BE2C (cell line): Measurements from ENCODE around the gene WDR64.

Experiments used
- DNase-seq: peaks from one replicate; pipeline ENCODE4 v3.0.0-alpha.2; 2020
- H3K27me3 ChIP-seq: fragments of 250-450 bp; sonication (Bioruptor Pico); 2 replicates; pipeline ENCODE4 v1.5.1; 2020; ENCODE audit warnings: mild to moderate bottlenecking
- H3K36me3 ChIP-seq: fragments of 250-450 bp; sonication (Bioruptor Pico); 2 replicates; pipeline ENCODE4 v1.5.1; 2020; ENCODE audit warnings: mild to moderate bottlenecking
- H3K4me1 ChIP-seq: fragments of 250-450 bp; sonication (Bioruptor Pico); 2 replicates; pipeline ENCODE4 v1.5.1; 2020
- H3K4me3 ChIP-seq: 2 replicates; pipeline ENCODE4 v1.5.1; 2011; ENCODE audit warnings: low read depth, low read length
- H3K9me3 ChIP-seq: fragments of 250-450 bp; sonication (Bioruptor Pico); 2 replicates; pipeline ENCODE4 v1.5.1; 2020
- TF ChIP-seq, protein P1 (sequence below): IDR thresholded peaks from 2 replicates; pipeline ENCODE4 v1.5.1; 2012; ENCODE audit warnings: mild to moderate bottlenecking, low read depth, low read length

The WDR64 gene

DNA sequence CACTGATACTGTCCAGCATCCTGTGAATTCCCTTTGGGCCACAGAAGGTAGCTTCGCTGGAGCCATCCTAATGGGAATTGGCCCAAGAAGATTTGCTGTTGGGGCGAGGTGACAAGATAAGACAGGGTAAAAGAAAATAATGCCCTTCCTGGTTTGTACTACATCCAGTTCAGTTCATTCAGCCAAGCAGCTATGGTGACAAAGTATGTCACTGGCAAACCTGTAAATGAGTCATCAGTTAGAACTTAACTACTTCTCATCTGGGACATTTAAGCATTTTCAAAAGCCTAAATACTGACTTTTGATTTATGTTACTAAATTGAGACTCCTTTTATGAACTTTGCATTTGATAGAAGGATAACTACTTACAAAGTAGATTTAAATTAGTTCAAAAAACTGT lies 54.2 kb downstream of the WDR64 start:
- DNase-seq: no peak
- Histone ChIP-seq H3K9me3 (no peaks in the 10 kb centered on the region), H3K27me3 (no peaks in the 10 kb centered on the region), H3K4me1 (no peaks in the 10 kb centered on the region), H3K36me3 (no peaks in the 10 kb centered on the region), H3K4me3 (no peak overlapping the region)
- TF ChIP-seq, protein P1, sequence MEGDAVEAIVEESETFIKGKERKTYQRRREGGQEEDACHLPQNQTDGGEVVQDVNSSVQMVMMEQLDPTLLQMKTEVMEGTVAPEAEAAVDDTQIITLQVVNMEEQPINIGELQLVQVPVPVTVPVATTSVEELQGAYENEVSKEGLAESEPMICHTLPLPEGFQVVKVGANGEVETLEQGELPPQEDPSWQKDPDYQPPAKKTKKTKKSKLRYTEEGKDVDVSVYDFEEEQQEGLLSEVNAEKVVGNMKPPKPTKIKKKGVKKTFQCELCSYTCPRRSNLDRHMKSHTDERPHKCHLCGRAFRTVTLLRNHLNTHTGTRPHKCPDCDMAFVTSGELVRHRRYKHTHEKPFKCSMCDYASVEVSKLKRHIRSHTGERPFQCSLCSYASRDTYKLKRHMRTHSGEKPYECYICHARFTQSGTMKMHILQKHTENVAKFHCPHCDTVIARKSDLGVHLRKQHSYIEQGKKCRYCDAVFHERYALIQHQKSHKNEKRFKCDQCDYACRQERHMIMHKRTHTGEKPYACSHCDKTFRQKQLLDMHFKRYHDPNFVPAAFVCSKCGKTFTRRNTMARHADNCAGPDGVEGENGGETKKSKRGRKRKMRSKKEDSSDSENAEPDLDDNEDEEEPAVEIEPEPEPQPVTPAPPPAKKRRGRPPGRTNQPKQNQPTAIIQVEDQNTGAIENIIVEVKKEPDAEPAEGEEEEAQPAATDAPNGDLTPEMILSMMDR: no peak

DNA sequence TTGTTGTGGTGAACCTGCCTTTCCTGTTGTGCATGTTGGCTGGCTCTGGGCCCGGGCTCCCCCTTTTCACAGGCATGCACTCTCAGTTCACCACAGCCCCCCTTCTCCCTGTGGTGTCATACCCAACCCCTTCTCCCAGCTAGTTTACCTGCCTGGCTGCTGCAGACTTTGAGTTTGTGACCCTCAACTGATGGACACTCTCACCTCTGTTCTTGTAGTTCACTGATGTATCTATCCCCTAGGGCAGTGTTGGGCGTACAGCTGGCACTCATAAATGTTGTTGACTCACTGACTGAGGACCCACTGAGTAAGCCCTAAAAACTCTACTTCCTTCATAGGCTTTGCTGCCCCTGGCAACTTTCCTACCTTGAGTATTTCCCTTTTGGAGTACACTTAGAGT lies 54.9 kb downstream of the WDR64 start:
- Histone ChIP-seq H3K27me3 (no peaks in the 10 kb centered on the region), H3K4me1 (no peaks in the 10 kb centered on the region), H3K4me3 (no peak overlapping the region), H3K9me3 (no peaks in the 10 kb centered on the region), H3K36me3 (no peaks in the 10 kb centered on the region)
- TF ChIP-seq, protein P1: no peak
- DNase-seq: no peak

DNA sequence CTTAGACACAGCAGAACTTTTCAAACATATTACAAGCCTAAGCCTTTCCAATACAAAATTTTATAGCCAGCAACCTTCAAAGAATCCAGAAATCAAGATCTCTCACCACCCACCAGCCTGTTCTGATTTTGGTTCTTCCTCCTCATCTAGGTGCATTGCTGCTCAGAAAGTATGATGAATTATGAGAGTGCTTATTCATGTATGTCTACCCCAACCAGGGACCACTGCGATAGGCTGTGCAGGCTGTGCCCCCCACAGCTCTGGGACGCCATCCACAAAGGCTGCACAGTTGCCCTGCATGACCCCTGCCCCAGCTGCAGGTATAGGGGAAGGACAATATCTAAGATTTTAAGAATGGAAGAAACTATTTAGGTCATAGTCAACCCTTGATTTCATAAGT lies 55.4 kb downstream of the WDR64 start:
- Histone ChIP-seq H3K4me3 (no peak overlapping the region), H3K4me1 (no peaks in the 10 kb centered on the region), H3K36me3 (no peaks in the 10 kb centered on the region), H3K27me3 (no peaks in the 10 kb centered on the region), H3K9me3 (no peaks in the 10 kb centered on the region)
- TF ChIP-seq, protein P1: no peak
- DNase-seq: no peak

DNA sequence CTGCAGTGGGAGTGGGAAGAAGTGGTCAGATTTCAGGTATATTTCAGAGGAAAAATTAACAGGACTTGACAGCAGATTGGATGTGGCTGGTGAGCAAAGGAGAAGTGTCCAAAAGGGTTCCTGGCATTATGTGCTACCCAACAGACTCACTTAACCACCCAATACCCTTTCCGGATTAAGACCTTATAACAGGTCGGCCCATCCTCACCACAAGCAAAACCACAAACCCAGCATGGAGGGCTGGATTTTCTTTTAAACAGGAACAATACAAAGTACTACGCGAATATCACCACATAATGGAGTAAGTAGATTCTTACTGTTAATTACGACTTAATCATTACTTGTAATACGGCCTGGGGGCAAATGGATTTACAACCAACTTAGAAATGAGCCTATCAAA lies 59.2 kb downstream of the WDR64 start:
- TF ChIP-seq, protein P1: no peak
- DNase-seq: no peak
- no peaks in the 10 kb centered on the region for H3K4me1 ChIP-seq
- H3K9me3 ChIP-seq: no peaks in the 10 kb centered on the region
- no peaks in the 10 kb centered on the region for H3K27me3 ChIP-seq
- H3K4me3 ChIP-seq: no peak overlapping the region
- H3K36me3 ChIP-seq: no peaks in the 10 kb centered on the region

DNA sequence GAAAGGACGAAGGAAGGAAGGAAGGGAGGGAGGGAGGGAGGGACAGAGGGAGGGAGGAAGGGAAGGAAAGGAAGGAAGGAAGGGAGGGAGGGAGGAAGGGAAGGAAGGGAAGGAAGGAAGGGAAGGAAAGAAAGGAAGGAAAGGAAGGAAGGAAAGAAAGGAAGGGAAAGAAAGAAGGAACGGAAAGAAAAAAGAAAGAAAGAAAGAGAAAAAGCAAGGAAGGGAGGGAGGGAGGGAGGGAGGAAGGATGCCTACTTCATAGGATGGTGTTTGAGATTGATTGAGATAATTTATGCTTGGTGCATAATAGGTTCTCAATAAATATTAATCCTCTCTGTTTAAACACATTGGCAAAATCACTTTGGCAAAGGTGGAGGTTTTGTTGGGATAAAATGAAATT lies 61.2 kb downstream of the WDR64 start:
- Histone ChIP-seq H3K27me3 (no peaks in the 10 kb centered on the region; the same call in 1 of the 2 replicates), H3K9me3 (no peaks in the 10 kb centered on the region), H3K36me3 (no peaks in the 10 kb centered on the region), H3K4me3 (no peak overlapping the region), H3K4me1 (no peaks in the 10 kb centered on the region)
- DNase-seq: no peak
- TF ChIP-seq, protein P1: no peak

DNA sequence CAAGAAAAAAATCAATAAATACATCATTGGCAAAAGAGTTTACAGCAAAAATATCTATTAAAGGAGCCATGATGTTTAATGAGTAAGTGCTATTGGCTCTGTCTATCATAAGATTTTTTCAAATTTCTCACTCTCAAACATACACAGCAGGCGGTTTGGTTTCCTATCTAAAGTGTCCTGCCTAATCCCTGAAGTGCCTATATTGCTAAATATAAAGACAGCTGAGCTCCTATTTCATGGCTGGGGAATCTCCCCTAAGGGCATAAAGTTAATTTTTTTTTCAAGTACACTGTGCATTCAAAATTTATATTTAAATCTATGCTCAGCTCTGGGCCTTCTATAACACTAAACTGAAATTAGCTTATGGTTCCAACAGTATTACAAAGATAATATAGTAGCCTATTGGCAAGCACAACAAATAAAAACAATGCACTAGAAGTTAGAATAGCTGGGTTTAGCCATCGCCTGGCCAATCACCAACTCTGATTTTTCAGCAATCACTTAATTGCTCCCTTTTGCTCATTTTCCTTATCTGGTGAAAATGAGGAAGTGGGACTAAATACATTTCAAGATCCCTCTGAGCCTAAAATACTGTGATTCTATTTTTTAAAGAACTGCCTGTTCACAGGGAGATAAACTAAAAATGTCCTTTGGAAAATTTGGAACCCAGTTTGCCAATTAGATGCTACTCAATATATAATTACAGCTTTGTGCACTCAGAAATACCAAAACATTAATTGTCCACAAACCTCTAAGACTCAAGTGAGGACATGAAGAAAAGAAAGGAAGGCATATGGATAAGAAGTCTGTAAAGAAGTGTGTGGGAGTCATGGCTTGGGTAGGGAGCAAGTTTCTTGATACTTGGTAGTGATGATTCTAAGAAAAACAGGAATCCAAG lies 62.5 kb downstream of the WDR64 start:
- TF ChIP-seq, protein P1: no peak
- Histone ChIP-seq H3K36me3 (no peaks in the 10 kb centered on the region), H3K9me3 (no peaks in the 10 kb centered on the region), H3K4me1 (no peaks in the 10 kb centered on the region), H3K4me3 (no peak overlapping the region), H3K27me3 (no peaks in the 10 kb centered on the region; the same call in 1 of the 2 replicates)
- DNase-seq: no peak
